HG03354 (cell line): Measurements from ENCODE around the gene TAOK2.
"Not testable (repeated sequence)": the region's sequence is repeated elsewhere in the genome, so short reads cannot be mapped to it uniquely, and the experiment has no call there.

Source experiments
- ATAC-seq: cut with Tn5 transposase; IDR thresholded peaks from one replicate; pipeline ENCODE4 v1.9.1; 2021; ENCODE audit warnings: mild to moderate bottlenecking; ENCODE audit not compliant: unreplicated experiment, poor library complexity, severe bottlenecking

The TAOK2 gene

DNA sequence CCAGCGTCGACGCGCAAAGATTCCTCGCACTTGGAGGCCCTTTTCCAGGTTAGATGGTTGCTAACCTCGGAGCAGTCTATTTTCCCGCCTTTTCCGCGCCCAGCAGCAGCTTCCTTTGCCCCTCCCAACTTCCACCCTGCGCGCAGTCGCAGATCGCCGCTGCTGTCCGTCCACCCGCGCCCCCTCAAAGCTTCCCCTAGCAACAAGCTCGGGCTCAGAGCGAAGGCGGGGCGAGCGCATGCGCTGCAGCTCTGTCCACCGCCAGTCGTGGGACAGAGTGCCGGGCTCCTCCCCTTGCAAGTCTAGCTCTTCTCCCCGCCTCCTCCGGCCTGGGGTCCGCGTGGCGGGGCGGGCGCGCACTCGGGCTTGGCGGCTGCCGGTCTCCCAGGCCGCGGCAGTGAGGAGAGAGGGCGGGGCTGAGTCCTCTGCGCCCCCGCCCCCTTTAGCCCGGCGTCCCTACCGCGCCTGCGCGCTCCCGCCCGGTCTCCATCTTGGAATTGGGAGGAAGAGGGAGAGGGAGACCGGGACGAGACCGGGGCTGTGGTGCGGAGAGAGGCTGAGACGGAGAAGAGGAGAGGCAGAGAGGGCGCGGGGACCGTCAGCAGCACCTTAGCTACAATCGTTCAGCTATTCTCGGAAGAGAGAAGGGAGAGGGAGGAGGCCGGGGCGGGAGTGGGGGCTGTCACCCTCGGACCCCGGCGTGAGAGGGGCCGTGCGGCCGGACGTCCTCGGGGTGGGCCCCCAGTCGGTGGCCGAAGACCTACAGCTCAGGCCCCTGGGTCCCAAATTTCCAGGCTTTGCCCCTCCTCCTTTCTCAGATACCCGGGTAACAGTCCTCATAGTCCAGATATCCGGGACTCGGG lies at the start of gene TAOK2:
Gene TAOK2, plus strand, starts transcription at position 485 of the 863 bp plus-strand sequence. CDS start 3,905 bp downstream, outside the sequence.
- peak; percentile 93 for ATAC-seq

GRCh38 chr16:29925105-29925756 lies 48.4 kb upstream of the TAOK2 start:
- no peak for ATAC-seq

DNA sequence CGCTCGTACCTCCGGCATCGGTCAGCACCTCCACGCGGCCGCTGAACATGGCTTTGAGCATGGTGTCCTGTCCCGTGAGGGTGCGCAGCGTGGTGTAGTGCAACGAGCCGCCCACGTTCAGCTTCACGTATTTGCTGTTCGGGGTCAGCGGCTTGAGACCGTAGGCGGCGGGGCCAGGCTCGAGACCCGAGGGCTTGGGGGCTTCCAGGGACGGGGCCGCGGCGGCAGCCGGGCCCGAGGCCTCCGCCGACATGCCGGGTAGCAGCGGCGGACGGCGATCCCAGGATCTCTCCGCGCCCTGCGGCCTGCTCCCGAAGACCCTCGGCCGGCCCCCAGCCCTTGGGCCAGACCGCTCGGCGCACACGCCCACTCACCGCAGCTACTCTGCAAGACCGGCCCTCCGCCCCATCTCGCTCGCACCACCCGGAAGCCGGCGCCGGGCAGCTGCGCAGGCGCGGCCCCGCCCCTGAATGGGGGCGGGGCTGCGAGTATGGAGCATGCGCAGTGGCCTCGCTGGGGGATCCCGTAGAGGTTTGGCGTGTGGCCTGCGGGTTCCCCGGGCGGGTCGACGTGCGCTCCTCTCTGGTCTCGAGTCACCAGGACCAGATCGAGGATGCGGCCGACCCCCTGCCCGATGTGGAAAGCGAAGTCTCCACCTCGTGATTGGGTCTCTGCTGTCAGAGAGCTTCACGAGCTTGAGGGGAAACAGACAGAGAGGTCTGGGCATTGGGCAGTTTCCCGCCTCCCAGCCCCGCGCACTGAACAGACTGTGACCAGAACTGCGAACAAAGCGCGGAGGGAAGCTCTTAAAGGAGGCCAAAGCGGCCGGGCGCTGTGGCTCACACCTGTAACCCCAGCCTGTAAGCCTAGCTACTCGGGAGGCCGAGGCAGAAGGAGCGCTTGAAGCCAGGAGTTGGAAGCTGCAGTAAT lies 47.6 kb upstream of the TAOK2 start, which contains the start of gene KCTD13:
Gene KCTD13, minus strand, starts transcription at position 446 of the 930 bp plus-strand sequence. Its CDS starts 193 bp downstream, at position 253.
- ATAC-seq = peak; percentile 86

GRCh38 chr16:29926711-29927052 lies 47.0 kb upstream of the TAOK2 start:
- ATAC-seq = no peak

DNA sequence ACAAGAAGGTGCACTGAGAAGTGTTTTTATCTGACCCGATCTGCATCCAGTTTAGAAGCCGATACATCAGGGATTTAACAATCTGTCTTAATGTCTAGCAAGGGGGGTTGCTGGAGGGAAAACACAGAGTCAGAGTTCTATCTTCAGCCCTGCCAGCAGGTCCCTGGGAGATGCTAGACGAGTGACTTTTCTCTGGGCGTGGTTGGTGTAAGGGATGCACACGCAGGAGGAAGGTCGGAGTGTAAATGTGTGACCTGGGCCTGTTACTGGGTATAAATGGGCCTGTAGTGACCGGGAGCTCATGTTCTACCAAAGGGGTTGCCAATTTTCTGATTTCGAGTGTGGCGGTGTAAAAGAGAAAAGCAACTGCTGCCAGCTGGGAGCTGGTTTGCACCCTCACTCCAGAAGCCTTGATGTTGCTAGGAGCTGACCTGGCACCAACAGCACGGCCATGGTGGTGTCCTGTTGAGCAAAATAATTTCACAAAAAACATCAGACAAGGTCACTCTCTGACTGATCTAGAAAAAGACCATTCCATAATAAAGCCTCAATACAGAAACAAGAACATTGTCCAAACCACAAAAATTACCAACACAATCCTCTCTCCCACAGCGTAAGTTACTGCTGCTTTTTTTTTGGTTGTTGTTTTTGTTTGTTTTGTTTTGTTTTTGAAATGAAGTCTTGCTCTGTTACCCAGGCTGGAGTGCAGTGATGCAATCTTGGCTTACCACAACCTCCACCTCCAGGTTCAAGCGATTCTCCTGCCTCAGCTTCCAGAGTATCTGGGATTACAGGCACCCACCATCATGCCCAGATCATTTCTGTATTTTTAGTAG lies 46.4 kb upstream of the TAOK2 start:
- ATAC-seq = no peak

- ATAC-seq = not testable (repeated sequence)
These were observed 41.9 kb upstream of the TAOK2 start for GRCh38 chr16:29931750-29932149.

- ATAC-seq = no peak
These were observed 33.0 kb upstream of the TAOK2 start for GRCh38 chr16:29940656-29941055.

- no peak for ATAC-seq
These were observed 29.5 kb upstream of the TAOK2 start for GRCh38 chr16:29943846-29944799.

DNA sequence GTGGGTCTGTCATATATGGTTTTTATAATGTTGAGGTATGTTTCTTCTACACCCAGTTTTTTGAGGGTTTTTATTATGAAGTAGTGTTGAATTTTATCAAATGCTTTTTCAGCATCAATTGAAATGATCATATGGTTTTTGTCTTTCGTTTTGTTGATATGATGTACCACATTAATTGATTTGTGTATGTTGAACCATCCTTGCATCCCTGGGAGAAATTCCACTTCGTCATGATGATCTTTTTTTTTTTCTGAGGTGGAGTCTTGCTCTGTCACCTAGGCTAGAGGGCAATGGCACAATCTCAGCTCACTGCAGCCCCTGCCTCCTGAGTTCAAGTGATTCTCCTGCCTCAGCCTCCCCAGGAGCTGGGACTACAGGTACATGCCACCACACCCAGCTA lies 25.8 kb upstream of the TAOK2 start:
- no peak for ATAC-seq

DNA sequence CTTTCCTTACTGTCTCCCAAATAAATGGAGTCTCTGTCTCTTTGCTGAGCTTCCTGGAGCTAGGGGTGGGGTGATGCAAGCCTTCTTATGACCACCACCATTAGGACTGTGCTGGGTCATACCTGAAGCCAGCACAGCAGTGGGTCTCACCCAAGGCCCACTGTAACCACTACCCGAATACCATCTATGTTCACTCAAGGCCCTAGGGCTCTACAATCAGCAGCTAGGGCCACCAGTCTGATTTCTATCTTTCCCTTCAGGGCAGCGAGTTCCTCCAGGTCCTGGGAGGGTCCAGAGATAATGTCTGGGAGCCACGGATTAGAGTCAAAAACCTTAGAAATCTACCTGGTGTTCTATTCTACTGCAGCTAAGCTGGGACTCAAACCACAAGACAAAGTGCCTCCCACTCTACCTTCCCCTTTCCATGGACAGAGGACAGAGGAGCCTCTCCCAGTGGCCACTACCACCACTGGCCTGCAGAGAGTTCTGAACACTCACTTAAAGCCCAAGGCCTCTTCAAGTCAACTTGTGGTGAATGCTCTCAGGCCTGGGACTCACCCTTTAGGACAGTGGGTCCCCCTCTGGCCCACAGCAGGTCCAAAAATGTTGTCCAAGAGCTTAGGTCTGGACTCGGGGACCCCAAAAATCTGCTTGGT lies 22.7 kb upstream of the TAOK2 start:
- ATAC-seq = no peak

- ATAC-seq = no peak
These were observed 21.9 kb upstream of the TAOK2 start for GRCh38 chr16:29951625-29952365.

DNA sequence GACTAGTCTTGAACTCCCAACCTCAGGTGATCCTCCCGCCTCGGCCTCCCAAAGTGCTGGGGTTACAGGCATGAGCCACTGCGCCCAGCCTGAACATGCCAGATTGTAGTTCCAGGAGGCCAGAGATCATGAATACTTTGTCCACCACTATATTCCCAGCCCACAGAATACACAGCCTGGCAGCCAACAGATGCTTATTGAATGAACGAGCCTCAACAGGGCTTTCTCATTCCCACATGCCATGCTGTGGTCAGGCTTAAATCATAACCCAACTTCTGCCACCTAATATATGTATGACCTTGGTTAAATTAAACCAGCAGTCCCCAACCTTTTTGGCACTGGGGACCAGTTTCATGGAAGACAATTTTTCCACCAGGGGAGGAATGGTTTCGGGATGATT lies 14.9 kb upstream of the TAOK2 start:
- no peak for ATAC-seq

DNA sequence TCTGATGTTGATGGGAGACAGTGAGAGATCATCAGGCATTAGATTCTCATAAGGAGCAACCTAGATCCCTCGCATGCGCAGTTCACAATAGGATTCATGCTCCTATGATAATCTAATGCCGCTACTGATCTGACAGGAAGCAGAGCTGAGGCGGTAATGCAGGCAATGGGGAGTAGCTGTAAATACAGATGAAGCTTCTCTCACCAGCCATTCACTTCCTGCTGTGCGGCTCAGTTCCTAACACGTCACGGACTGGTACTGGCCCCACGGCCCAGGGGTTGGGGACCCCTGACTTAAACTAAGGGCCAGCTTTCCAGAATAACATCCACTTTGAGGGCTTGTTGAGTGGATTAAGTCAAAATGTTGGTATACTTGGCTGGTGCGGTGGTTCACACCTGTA lies 14.4 kb upstream of the TAOK2 start:
- no peak for ATAC-seq

GRCh38 chr16:29959821-29960220 lies 13.8 kb upstream of the TAOK2 start:
- ATAC-seq = not testable (repeated sequence)

- ATAC-seq = no peak
These were observed 12.6 kb upstream of the TAOK2 start for GRCh38 chr16:29961127-29961478.

GRCh38 chr16:29961479-29962343 lies 12.0 kb upstream of the TAOK2 start, which contains the start of gene TMEM219:
Gene TMEM219, plus strand, starts transcription at chr16:29962079. Its CDS starts 1,065 bp downstream, at chr16:29963144.
- ATAC-seq = peak; percentile 83
